Right lobe of liver (tissue), 6 donors: Measurements from ENCODE around the gene UPF1. TPM values are rescaled to one million over a fixed set of nuclear protein-coding genes. Genes with fewer than 3 reads are reported as not detected.

Experiments
- ATAC-seq, 4 donors: fragments of 200-7000 bp; cut with Tn5 transposase; one replicate each; pipeline ENCODE4 v1.9.1; 2020; ENCODE audit warnings: mild to moderate bottlenecking in 4 of 4, moderate library complexity in 4 of 4
- DNase-seq, 3 donors: peaks; one replicate each; pipeline ENCODE4 v3.0.0-alpha.2; 2020
- H3K27ac ChIP-seq, 3 donors: fragments of 200-600 bp; one replicate each; pipeline ENCODE4 v1.8.0; 2022
- H3K27me3 ChIP-seq, 2 donors: fragments of 200-600 bp; one replicate each; pipeline ENCODE4 v1.8.0; 2022
- H3K36me3 ChIP-seq, 4 donors: fragments of 200-600 bp; sonication (generic) in 1 of 4; one replicate each; pipeline versions ENCODE4 v1.5.1 to v1.8.0; 2017 to 2022; ENCODE audit warnings: control low read depth in 1 of 4
- H3K4me1 ChIP-seq, 4 donors: fragments of 200-600 bp; sonication (generic) in 1 of 4; one replicate each; pipeline versions ENCODE4 v1.5.1 to v1.8.0; 2017 to 2022; ENCODE audit warnings: control low read depth in 1 of 4
- H3K4me3 ChIP-seq, 3 donors: fragments of 200-600 bp; one replicate each; pipeline ENCODE4 v1.8.0; 2022
- H3K9me3 ChIP-seq, 4 donors: fragments of 200-600 bp; sonication (generic) in 1 of 4; one replicate each; pipeline versions ENCODE4 v1.5.1 to v1.8.0; 2017 to 2022; ENCODE audit warnings: control low read depth in 1 of 4
- CTCF ChIP-seq, 4 donors: fragments of 200-600 bp in 3 of 4; fragments of 450-650 bp in 1 of 4; IDR thresholded peaks; one replicate each; pipeline versions ENCODE4 v1.5.1 to v1.8.0; 2016 to 2022; ENCODE audit warnings: antibody characterized with exemption in 4 of 4, mild to moderate bottlenecking in 2 of 4
- POLR2A ChIP-seq: fragments of 450-650 bp; IDR thresholded peaks from one replicate; pipeline ENCODE4 v1.6.1; 2017; ENCODE audit warnings: antibody characterized with exemption, mild to moderate bottlenecking
- WGBS: methylation state at CpG from one replicate; pipeline ENCODE4 v1.1.6; 2018; ENCODE audit warnings: low coverage, low lambda C conversion rate; ENCODE audit not compliant: insufficient coverage; ENCODE audit errors: missing lambda C conversion rate; 5-methylcytosine and 5-hydroxymethylcytosine counted together
- intact Hi-C, 2 donors: fragments of 100-400 bp; cut with DNase I; formaldehyde crosslinking; loops; one replicate each; pipeline versions ENCODE4 v1.11.2 to v1.14.1; 2022
- long read RNA-seq: library from polyadenylated mRNA; unstranded; transcript quantifications from one replicate; pipeline ENCODE4 v2.0.0, GENCODE V29; 2019
- total RNA-seq, 6 experiments: library from RNA; depleted of rRNA in 2 of 6; stranded (reverse); fragments of >200 nt in 2 of 6; fragmentation: NEBNext Ultra II Directional in 3 of 6; extraction: Animal tissue kit (Norgen Biotek cat#: 25700) in 3 of 6; gene quantifications; one replicate each; pipeline versions ENCODE4 v1.1.0 to v1.2.4, GENCODE V29; 2016 to 2023
- donor health status: DM: no; HTN: yes; CAD: no.
- donor health status: DM: no; HTN: no; CAD: no.
- donor health status: DM: no; HTN: no; CAD: no.
- donor health status: DM: no; HTN: yes; CAD: no.
- donor health status: DM: no; HTN: yes; CAD: no.

The UPF1 gene
- total RNA-seq, result 10 to 100 TPM; 34.0 to 61.0 (median 41.3) TPM
- long read RNA-seq, partial matches to known transcripts, result 2 of 5 reads
- long read RNA-seq, other reads (novel, unspliced or antisense), result 3 of 5 reads

- Histone ChIP-seq H3K4me1 (peaks cover 0 to 34% (median 10%) of the 10 kb centered on the region in 4 donors), H3K4me3 (peak within 1 kb of the TSS; percentile 74 to 91 (median 78)), H3K36me3 (peaks cover 0 to 5% (median 0%) of the 10 kb centered on the region in 4 donors), H3K9me3 (no peaks in the 10 kb centered on the region), H3K27me3 (no peaks in the 10 kb centered on the region), H3K27ac (peak within 1 kb of the TSS; percentile 84 to 92 (median 89))
- 0% methylated on average over 25 of the region's 96 CpGs for WGBS
- DNase-seq (peak; percentile 97 to 98 (median 98)), ATAC-seq (peak; percentile 86 to 88 (median 87))
- intact Hi-C loops, result no loop called here
- TF ChIP-seq CTCF (IDR thresholded peaks at IDR 0.05) (peak in 1 of 4 donors; percentile 22), POLR2A (peak; percentile 83)
Measured at GRCh38 chr19:18831524-18832305, at the start of gene UPF1. TSS of gene UPF1 (plus strand) at chr19:18831959. CDS start at chr19:18832210, 251 bp downstream.

DNA sequence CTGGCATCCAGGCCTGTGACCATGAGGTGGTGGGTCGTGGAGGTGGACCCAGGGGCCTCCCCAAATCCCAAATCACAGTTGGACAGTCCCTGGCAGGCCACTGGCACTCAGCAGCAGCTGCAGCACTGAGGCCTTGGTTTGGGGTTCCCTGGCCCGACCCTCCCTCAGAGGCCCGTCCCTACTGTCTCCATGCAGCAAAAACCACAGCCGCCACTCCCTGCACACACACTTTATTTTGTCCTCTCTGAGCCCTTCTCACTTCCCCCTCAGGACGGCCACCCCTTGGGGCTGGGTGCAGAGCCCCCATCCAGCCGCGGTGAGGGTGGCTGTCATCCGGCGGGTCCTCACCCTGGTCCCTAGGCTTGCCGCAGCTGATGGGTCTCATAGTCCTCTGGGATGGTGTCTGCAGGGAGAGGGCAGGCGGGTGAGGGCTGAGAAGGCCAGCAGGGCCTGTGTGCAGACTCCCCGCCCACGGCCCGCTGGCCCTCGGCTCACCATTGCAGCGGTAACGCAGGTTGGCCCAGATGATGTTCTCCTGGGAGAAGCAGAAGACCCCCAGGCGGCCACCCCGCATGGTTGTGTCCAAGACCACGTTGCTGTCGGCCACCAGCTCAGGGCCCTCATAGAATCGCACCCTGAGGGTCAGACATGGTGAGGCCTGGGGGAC is 49.1 kb upstream of the UPF1 start:
- Histone ChIP-seq H3K4me1 (no peaks in the 10 kb centered on the region), H3K36me3 (no peaks in the 10 kb centered on the region), H3K27ac (no peak overlapping the region), H3K4me3 (no peak overlapping the region), H3K27me3 (peaks cover 5 to 9% of the 10 kb centered on the region in 2 donors), H3K9me3 (no peaks in the 10 kb centered on the region)
- DNase-seq (no peak), ATAC-seq (no peak)
- intact Hi-C loops, result no loop called here
- TF ChIP-seq POLR2A, result no peak
- TF ChIP-seq CTCF (IDR thresholded peaks at IDR 0.05), result no peak
- 80% methylated on average over 1 of the region's 22 CpGs for WGBS

GRCh38 chr19:18783958-18784785 is 47.6 kb upstream of the UPF1 start:
- Histone ChIP-seq H3K27ac (no peak overlapping the region), H3K4me3 (no peak overlapping the region), H3K27me3 (peaks cover 20 to 23% of the 10 kb centered on the region in 2 donors), H3K9me3 (no peaks in the 10 kb centered on the region), H3K36me3 (no peaks in the 10 kb centered on the region), H3K4me1 (no peaks in the 10 kb centered on the region)
- intact Hi-C loops, result no loop called here
- ATAC-seq (no peak), DNase-seq (no peak)
- TF ChIP-seq POLR2A (no peak), CTCF (IDR thresholded peaks at IDR 0.05) (no peak)
- 66% methylated on average over 9 of the region's 19 CpGs for WGBS

DNA sequence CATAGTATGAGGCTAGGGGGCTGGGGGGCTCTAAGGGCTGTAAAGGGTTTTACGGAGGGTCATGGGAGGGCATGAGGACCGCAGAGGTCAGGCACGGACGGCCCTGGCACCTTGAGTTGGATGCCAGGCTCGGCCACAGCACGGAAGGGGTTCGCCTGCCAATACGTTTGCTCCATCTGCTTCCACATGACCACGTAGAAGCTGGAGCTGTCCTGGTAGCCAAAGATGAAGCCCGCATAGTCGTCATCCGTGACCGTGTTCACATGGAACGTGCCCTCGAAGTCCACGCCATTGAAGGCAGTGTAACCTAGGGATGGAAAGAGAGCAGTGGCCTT is 47.0 kb upstream of the UPF1 start:
- ATAC-seq, result no peak
- H3K4me3 ChIP-seq, result no peak overlapping the region
- no peak for DNase-seq
- H3K27ac ChIP-seq, result no peak overlapping the region
- intact Hi-C loops, result no loop called here
- H3K36me3 ChIP-seq, result no peaks in the 10 kb centered on the region
- WGBS, result 87% methylated on average over 3 of the region's 16 CpGs
- H3K4me1 ChIP-seq, result peaks cover 0 to under 1% (median 0%) of the 10 kb centered on the region in 4 donors
- no peaks in the 10 kb centered on the region for H3K9me3 ChIP-seq
- peaks cover 20 to 29% of the 10 kb centered on the region in 2 donors for H3K27me3 ChIP-seq
- TF ChIP-seq POLR2A, result no peak
- no peak for TF ChIP-seq CTCF (IDR thresholded peaks at IDR 0.05)
